HepG2 (cell line): ENCODE data around the gene VILL. TPM values are rescaled to one million over a fixed set of nuclear protein-coding genes. Genes with fewer than 3 reads are reported as not detected.
A peak's percentile ranks its signal among the peaks of the same experiment; 100 is the strongest.

Experiments used
- ATM ChIP-seq: fragments of 450-650 bp; IDR thresholded peaks from 2 replicates; pipeline ENCODE4 v1.7.1; 2017; ENCODE audit warnings: mild to moderate bottlenecking, borderline replicate concordance
- BATF2 ChIP-seq: sonication (generic); formaldehyde crosslinking; IDR thresholded peaks from 2 replicates; pipeline ENCODE4 v1.8.0; 2022; ENCODE audit warnings: mild to moderate bottlenecking, missing genetic modification reagents, moderate library complexity
- CREB1 ChIP-seq, 2 experiments: fragments of 450-650 bp in 1 of 2; IDR thresholded peaks; 2 replicates each; pipeline ENCODE4 v1.6.1; 2016 to 2017; ENCODE audit warnings: control low read depth in 1 of 2, mild to moderate bottlenecking in 1 of 2, missing compliant biosample characterization in 1 of 2, missing genetic modification characterization in 1 of 2
- FOXP4 ChIP-seq: sonication (generic); formaldehyde crosslinking; IDR thresholded peaks from 2 replicates; pipeline ENCODE4 v1.4.0; 2020; ENCODE audit warnings: missing genetic modification reagents
- HNF1A ChIP-seq, 2 experiments: sonication (generic) in 1 of 2; formaldehyde crosslinking in 1 of 2; IDR thresholded peaks; 2 replicates each; pipeline versions ENCODE4 v1.4.0 to v1.6.1; 2016 to 2020; ENCODE audit warnings: borderline replicate concordance in 1 of 2, low read depth in 1 of 2, mild to moderate bottlenecking in 1 of 2, missing genetic modification reagents in 1 of 2
- IRF9 ChIP-seq: sonication (generic); formaldehyde crosslinking; IDR thresholded peaks from 2 replicates; pipeline ENCODE4 v1.8.0; 2022; ENCODE audit warnings: missing genetic modification reagents, mild to moderate bottlenecking, borderline replicate concordance
- PBX2 ChIP-seq: IDR thresholded peaks from 2 replicates; pipeline ENCODE4 v1.6.1; 2016; ENCODE audit warnings: control low read depth
- RXRB ChIP-seq: IDR thresholded peaks from 2 replicates; pipeline ENCODE4 v1.6.1; 2016; ENCODE audit warnings: borderline replicate concordance, missing genetic modification reagents, missing compliant biosample characterization
- TCF12 ChIP-seq, 2 experiments: fragments of 450-650 bp in 1 of 2; sonication (generic) in 1 of 2; formaldehyde crosslinking in 1 of 2; IDR thresholded peaks; 2 replicates each; pipeline versions ENCODE4 v1.6.1 to v1.8.0; 2017 to 2022; ENCODE audit warnings: antibody characterized with exemption in 1 of 2, mild to moderate bottlenecking in 1 of 2, missing genetic modification reagents in 1 of 2, moderate library complexity in 1 of 2
- ZFP41 ChIP-seq: sonication (generic); formaldehyde crosslinking; IDR thresholded peaks from 2 replicates; pipeline ENCODE4 v1.4.0; 2020; ENCODE audit warnings: mild to moderate bottlenecking, missing genetic modification reagents, borderline replicate concordance
- ZNF12 ChIP-seq: sonication (generic); formaldehyde crosslinking; IDR thresholded peaks from 2 replicates; pipeline ENCODE4 v1.5.0; 2020; ENCODE audit warnings: missing genetic modification reagents
- ZNF234 ChIP-seq: sonication (generic); formaldehyde crosslinking; conservative IDR thresholded peaks from 2 replicates; pipeline ENCODE4 v1.5.1; 2020; ENCODE audit warnings: mild to moderate bottlenecking, missing genetic modification reagents
- ZNF446 ChIP-seq: sonication (generic); formaldehyde crosslinking; IDR thresholded peaks from 2 replicates; pipeline ENCODE4 v1.5.0; 2020; ENCODE audit warnings: mild to moderate bottlenecking, missing genetic modification reagents
- ZNF547 ChIP-seq: sonication (generic); formaldehyde crosslinking; IDR thresholded peaks from 2 replicates; pipeline ENCODE4 v1.5.1; 2020; ENCODE audit warnings: mild to moderate bottlenecking, missing genetic modification reagents
- ZNF761 ChIP-seq: sonication (generic); formaldehyde crosslinking; conservative IDR thresholded peaks from 2 replicates; pipeline ENCODE4 v1.4.0; 2020; ENCODE audit warnings: mild to moderate bottlenecking, missing genetic modification reagents
- ZSCAN12 ChIP-seq: sonication (generic); formaldehyde crosslinking; IDR thresholded peaks from 2 replicates; pipeline ENCODE4 v1.9.0; 2021; ENCODE audit warnings: mild to moderate bottlenecking, missing genetic modification reagents
- ZSCAN30 ChIP-seq: sonication (generic); formaldehyde crosslinking; IDR thresholded peaks from 2 replicates; pipeline ENCODE4 v1.5.0; 2020; ENCODE audit warnings: mild to moderate bottlenecking, missing genetic modification reagents
- polyA plus RNA-seq, 8 experiments: library from polyadenylated mRNA; depleted of rRNA in 3 of 8; stranded (reverse) in 7 of 8; unstranded in 1 of 8; fragments of >200 nt; fragmentation: Illumina TruSeq in 4 of 8; extraction: Trizol in 4 of 8; gene quantifications; 2 replicates each; pipeline versions ENCODE4 v1.2.1 to v1.2.3, GENCODE V29; 2011 to 2016; ENCODE audit warnings: low read depth in 4 of 8, missing spikeins in 1 of 8, mixed read lengths in 1 of 8; ENCODE audit not compliant: insufficient read depth in 1 of 8
- total RNA-seq, 5 experiments: library from RNA; depleted of rRNA; stranded (reverse); fragments of >200 nt; fragmentation: Illumina TruSeq; extraction: Trizol; gene quantifications; 2 replicates each; pipeline ENCODE4 v1.2.3, GENCODE V29; 2016; ENCODE audit warnings: low read depth in 1 of 5

Gene VILL
- total and polyA plus RNA-seq, 2 of the 13 experiments (the other 11 are each of a cell fraction or from before 2014, with no cell fraction given) = 3.2 to 5.3 TPM

- TF ChIP-seq TCF12 (IDR thresholded peaks at IDR 0.05) (no peak), TCF12 (CRISPR knock-in tag; IDR thresholded peaks at IDR 0.05) (no peak), RXRB (peak; percentile 96), ATM (no peak), ZNF761 (CRISPR knock-in tag) (no peak), ZSCAN30 (CRISPR knock-in tag) (no peak), ZSCAN12 (CRISPR knock-in tag) (no peak), ZFP41 (no peak), IRF9 (no peak), ZNF446 (CRISPR knock-in tag) (no peak), FOXP4 (peak; percentile 71), PBX2 (CRISPR knock-in tag) (no peak), ZNF547 (CRISPR knock-in tag) (peak; percentile 10; the same call in 1 of the 2 replicates), HNF1A (IDR thresholded peaks at IDR 0.05; ENCODE audit: low read depth) (no peak), HNF1A (CRISPR knock-in tag; IDR thresholded peaks at IDR 0.05; ENCODE audit: borderline replicate concordance) (no peak), ZNF12 (peak; percentile 78; the same call in 1 of the 2 replicates), ZNF234 (CRISPR knock-in tag) (no peak), CREB1 (IDR thresholded peaks at IDR 0.05) (no peak), CREB1 (CRISPR knock-in tag; IDR thresholded peaks at IDR 0.05) (no peak; the same call in 1 of the 2 replicates), BATF2 (CRISPR knock-in tag) (no peak)
Measured at GRCh38 chr3:38005076-38006020, 14.8 kb downstream of the VILL start (continued).
